NCI-H345 treated with DMSO at 0.1 percent for 48 hours (cell line): Measurements from ENCODE around the gene ABCB1.
"Not testable (repeated sequence)": the region's sequence is repeated elsewhere in the genome, so short reads cannot be mapped to it uniquely, and the experiment has no call there.

ENCODE experiments used
- DNase-seq: peaks from one replicate; lab custom pipeline; 2025; ENCODE audit not compliant: unreplicated experiment; lab: John Stamatoyannopoulos, UW

The ABCB1 gene

GRCh38 chr7:87580636-87581035 lies 20.0 kb downstream of the ABCB1 start:
- DNase-seq: no peak

DNA sequence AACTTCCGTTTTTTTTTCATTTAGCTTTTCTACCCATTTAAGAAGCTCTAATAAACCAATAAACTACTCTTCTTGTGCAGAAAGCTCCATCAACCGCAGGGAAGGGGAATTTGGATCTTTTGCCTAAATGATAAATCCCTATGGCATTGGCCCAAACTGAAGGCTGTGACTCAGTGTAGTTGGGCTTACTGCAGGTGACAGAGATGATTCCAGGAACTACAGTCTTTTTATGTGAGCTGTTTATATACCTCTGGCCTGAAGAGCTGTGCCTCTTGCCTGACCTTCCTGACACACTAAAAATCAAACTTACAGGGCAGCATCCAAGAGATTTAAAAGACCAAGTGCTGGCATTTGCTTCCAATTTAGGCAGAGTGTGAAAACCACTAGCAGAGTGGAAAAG lies 25.2 kb downstream of the ABCB1 start:
- DNase-seq: no peak

GRCh38 chr7:87574630-87575029 lies 26.1 kb downstream of the ABCB1 start:
- DNase-seq: no peak

DNA sequence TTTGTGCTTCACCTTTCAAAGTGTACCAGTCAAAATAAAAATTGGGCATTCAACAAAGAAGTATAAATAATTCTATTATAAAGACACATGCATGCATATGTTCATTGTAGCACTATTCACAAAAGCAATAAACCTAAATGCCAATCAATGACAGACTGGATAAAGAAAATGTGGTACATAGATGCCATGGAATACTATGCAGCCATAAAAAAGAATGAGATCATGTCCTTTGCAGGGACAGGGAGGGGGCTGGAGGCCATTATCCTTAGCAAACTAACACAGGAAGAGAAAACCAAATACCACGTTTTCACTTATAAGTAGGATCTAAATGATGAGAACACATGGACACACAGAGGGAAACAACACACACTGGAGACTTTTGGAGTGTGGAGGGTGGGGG lies 28.2 kb downstream of the ABCB1 start:
- DNase-seq: not testable (repeated sequence)

DNA sequence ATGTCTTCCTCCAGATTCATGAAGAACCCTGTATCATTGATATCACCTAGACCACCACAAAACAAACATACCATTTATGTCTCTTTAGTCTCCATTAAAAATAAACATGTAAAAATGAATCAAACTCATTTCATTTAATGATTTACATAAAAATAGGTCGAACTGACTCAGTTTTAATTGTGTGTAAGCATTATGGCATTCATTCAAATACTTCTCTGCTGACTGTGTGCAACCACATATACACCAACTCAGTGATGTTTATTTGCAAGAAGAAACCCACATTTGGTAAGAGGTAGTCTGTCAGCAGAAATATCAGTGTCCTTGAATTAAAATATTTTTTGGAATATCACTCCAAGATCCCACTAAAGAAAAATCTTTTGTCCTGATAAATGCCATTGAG lies 30.5 kb downstream of the ABCB1 start:
- no peak for DNase-seq

GRCh38 chr7:87567052-87567451 lies 33.6 kb downstream of the ABCB1 start:
- no peak for DNase-seq

DNA sequence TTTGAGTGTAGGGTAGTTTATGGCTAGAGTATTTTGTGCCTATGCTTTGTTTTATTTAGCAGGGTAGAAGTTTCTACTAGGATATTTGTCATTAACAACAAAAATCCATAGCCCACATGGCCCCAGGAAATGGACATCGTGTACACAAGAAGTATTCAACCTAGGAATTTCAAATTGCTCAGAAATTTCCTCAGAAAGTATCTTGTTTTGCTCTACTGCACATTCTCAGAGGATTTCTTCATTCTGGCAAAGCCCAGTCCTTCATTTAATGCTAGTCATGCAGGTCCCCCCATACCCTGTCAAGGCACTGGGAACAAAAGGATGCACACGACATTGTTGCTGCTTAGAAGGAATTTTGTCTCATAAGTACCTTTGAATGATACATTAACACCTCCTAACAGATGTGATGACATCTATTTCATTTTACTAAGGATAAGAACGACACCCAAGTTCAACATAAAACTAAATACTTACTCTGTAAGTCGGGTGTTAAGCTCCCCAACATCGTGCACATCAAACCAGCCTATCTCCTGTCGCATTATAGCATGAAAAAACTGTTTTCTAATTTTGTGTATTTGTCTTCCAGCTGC lies 34.3 kb downstream of the ABCB1 start:
- DNase-seq: no peak

DNA sequence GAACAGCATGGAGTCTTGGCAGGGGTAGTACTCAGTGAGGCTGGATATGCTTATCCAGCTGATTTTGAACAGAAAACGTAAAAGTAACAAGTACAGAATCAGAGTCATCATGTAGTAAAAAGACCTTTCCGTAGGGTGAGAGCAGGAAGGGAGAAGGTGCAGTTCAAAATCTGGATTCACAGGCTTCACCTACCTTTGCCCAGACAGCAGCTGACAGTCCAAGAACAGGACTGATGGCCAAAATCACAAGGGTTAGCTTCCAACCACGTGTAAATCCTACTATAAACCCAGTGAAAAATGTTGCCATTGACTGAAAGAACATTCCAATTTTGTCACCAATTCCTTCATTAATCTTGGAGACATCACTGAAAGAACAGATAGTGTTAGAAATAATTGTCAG lies 34.8 kb downstream of the ABCB1 start:
- no peak for DNase-seq

DNA sequence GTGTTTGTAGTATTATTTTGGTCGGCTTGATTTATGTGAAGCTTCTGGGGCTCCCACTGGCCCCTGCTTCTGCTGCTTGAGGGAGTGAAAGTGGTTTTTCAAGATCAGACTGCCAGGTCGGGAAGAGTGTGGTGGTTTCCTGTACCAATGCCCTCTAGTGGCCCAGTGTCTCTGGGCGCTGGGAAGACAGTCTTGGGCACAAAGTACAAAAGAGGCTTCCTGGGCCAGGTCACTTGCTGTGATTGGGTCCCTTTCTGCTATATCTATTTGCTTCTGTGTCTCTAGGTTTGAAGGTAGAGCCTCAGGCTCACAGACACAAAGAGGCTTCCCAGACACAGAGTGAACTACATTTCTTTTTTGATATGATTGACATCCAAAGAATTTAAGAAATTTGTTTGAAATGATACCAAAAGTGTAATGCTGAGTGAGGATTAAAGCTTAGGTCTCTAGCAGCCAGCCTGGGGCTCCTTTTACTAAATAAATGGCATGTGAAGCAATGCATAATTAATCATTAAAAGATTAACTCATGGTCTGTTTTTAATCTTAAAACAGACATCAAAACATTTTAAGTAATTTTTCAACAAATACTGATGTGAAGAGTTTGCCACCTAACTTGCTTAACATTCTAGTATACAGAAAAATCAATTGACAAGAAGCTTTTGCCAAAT lies 36.3 kb downstream of the ABCB1 start:
- DNase-seq: no peak

GRCh38 chr7:87561702-87562101 lies 39.0 kb downstream of the ABCB1 start:
- no peak for DNase-seq

GRCh38 chr7:87561102-87561501 lies 39.6 kb downstream of the ABCB1 start:
- DNase-seq: no peak

GRCh38 chr7:87552351-87552900 lies 48.3 kb downstream of the ABCB1 start:
- no peak for DNase-seq

GRCh38 chr7:87548123-87548919 lies 52.4 kb downstream of the ABCB1 start:
- no peak for DNase-seq

DNA sequence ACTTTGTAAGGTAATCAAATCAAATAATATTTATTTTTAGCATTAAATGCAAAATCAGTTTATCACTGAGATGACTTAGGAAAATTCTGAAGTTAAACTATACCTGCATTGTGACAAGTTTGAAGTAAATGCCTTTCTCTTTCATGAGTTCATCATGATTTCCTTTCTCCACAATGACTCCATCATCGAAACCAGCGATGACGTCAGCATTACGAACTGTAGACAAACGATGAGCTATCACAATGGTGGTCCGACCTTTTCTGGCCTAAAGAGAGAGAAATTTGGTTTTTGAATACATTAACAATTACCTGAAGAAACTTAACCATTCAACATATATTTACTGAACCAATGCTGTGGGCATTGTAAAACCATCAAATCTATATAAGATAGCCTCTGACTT lies 54.9 kb downstream of the ABCB1 start:
- no peak for DNase-seq

DNA sequence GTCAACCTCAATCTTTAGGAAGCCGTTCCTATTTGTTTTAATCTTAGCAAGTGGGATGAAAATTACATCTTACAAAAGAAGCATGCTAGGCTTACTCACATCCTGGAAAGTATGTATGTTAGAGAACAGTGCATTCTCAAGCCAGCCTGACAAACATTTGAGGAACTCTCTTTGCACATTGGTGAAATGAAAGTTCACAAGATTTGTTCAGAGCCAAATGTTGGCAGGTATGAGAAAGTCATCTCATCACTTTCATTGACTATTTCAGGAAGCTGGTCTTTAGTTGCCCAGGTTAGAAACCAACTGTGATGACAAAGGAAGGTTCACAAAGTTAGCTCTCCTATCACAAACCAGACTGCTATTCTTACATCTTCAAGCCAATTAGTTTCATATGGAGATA lies 57.1 kb downstream of the ABCB1 start:
- no peak for DNase-seq

- no peak for DNase-seq
These were observed 59.0 kb downstream of the ABCB1 start for GRCh38 chr7:87541648-87542047.

DNA sequence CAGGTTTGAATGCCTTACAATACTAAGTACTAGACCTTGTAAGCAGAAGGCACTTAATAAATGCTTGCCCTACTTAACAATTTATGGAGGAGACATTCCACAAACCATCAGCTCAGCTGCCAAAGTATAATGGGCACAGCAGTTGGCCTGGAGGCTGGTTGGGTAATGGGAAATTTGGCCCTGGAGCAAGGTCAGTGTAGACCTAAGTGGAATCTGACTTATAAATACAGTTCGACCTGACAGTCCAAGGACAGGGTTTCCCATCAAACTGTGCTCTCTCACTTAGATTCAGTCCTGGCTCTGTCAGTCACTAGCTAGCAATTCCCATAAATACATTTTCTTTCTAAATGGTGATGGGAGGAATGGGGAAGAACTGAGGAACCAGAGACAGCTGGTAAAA lies 62.6 kb downstream of the ABCB1 start:
- no peak for DNase-seq

- no peak for DNase-seq
These were observed 66.6 kb downstream of the ABCB1 start for GRCh38 chr7:87534072-87534471.

DNA sequence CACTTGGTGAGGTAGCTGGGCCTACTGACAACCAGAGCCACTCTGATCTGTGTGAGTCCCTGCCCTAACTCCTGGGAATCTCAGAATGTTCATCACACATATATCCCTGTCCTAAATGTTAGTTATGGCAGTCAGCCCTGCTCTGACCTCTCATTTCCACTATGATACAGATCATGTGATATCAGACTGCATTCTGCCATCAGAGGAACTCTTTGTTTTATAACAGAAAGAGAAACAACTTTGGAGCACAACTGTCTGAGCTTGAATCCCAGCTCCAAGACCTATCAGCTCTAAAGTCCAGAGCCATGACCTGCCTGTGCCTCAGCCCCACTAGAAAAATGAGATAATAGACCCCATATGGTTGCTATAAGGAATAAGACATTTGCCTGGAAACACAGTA lies 70.6 kb downstream of the ABCB1 start:
- no peak for DNase-seq

GRCh38 chr7:87528730-87529129 lies 72.0 kb downstream of the ABCB1 start:
- no peak for DNase-seq

GRCh38 chr7:87518735-87519134 lies 81.9 kb downstream of the ABCB1 start:
- no peak for DNase-seq

GRCh38 chr7:87517891-87518290 lies 82.8 kb downstream of the ABCB1 start:
- no peak for DNase-seq
